WTC11 (cell line): ENCODE results near the gene VCX3B. TPM values are rescaled to one million over a fixed set of nuclear protein-coding genes. Genes with fewer than 3 reads are reported as not detected.
"Not testable (repeated sequence)": the region's sequence is repeated elsewhere in the genome, so short reads cannot be mapped to it uniquely, and the experiment has no call there.

ENCODE experiments used
- ATAC-seq: fragments of 200-7000 bp; cut with Tn5 transposase; 2 replicates; pipeline ENCODE4 v1.10.0; 2021; ENCODE audit warnings: mild to moderate bottlenecking, moderate library complexity
- CTCF ChIA-PET: fragments of 300-600 bp; sonication (Branson Sonifier 250); formaldehyde crosslinking; loops from one replicate; lab custom pipeline; 2021; ENCODE audit warnings: antibody characterized with exemption; lab: Charles Lee
- POLR2A ChIA-PET: fragments of 350-600 bp; sonication (Branson Sonifier 250); formaldehyde crosslinking; loops from one replicate; lab custom pipeline; 2021; ENCODE audit warnings: antibody characterized with exemption; lab: Charles Lee
- DNase-seq: peaks from one replicate; pipeline ENCODE4 v3.0.0; 2021; ENCODE audit warnings: low spot score
- H3K27ac Mint-ChIP-seq: 2 replicates; pipeline ENCODE4 v1.8.0; 2021; ENCODE audit warnings: mixed read lengths
- H3K27me3 Mint-ChIP-seq: 2 replicates; pipeline ENCODE4 v1.8.0; 2021; ENCODE audit warnings: low read depth, mild to moderate bottlenecking, moderate library complexity, mixed read lengths
- H3K36me3 Mint-ChIP-seq: 2 replicates; pipeline ENCODE4 v1.8.0; 2021; ENCODE audit warnings: mixed read lengths
- H3K4me1 Mint-ChIP-seq: 2 replicates; pipeline ENCODE4 v1.8.0; 2022; ENCODE audit warnings: mixed read lengths
- H3K4me3 Mint-ChIP-seq: 2 replicates; pipeline ENCODE4 v1.8.0; 2021; ENCODE audit warnings: mild to moderate bottlenecking, moderate library complexity, mixed read lengths
- H3K9me3 Mint-ChIP-seq: 2 replicates; pipeline ENCODE4 v1.8.0; 2021; ENCODE audit warnings: mixed read lengths
- AFF4 ChIP-seq: sonication (generic); formaldehyde crosslinking; IDR thresholded peaks from 2 replicates; pipeline ENCODE4 v1.8.1; 2023; ENCODE audit warnings: mild to moderate bottlenecking, missing genetic modification reagents, borderline replicate concordance
- ATF2 ChIP-seq: sonication (generic); formaldehyde crosslinking; IDR thresholded peaks from 2 replicates; pipeline ENCODE4 v1.8.1; 2022; ENCODE audit warnings: low read depth, missing genetic modification reagents, borderline replicate concordance
- ATF3 ChIP-seq: sonication (generic); formaldehyde crosslinking; conservative IDR thresholded peaks from 2 replicates; pipeline ENCODE4 v1.8.1; 2022; ENCODE audit warnings: mild to moderate bottlenecking, missing genetic modification reagents
- CDX4 ChIP-seq: fragments of 250-450 bp; sonication (Bioruptor Pico); IDR thresholded peaks from 2 replicates; pipeline ENCODE4 v1.9.0; 2021; ENCODE audit warnings: moderate library complexity, mild to moderate bottlenecking, inconsistent platforms, borderline replicate concordance
- FOXP4 ChIP-seq: sonication (generic); formaldehyde crosslinking; IDR thresholded peaks from 2 replicates; pipeline ENCODE4 v1.8.0; 2022; ENCODE audit warnings: mild to moderate bottlenecking, missing genetic modification reagents
- JAZF1 ChIP-seq: fragments of 250-450 bp; sonication (Bioruptor Pico); IDR thresholded peaks from 2 replicates; pipeline ENCODE4 v1.9.0; 2021; ENCODE audit warnings: moderate library complexity, mild to moderate bottlenecking, inconsistent platforms
- KAT7 ChIP-seq: sonication (generic); formaldehyde crosslinking; IDR thresholded peaks from 2 replicates; pipeline ENCODE4 v1.8.1; 2023; ENCODE audit warnings: missing genetic modification reagents, mild to moderate bottlenecking, borderline replicate concordance
- MXD4 ChIP-seq: fragments of 250-450 bp; sonication (Bioruptor Pico); IDR thresholded peaks from 2 replicates; pipeline ENCODE4 v1.8.0; 2021; ENCODE audit warnings: mild to moderate bottlenecking, moderate library complexity, borderline replicate concordance
- NFATC4 ChIP-seq: fragments of 250-450 bp; sonication (Bioruptor Pico); IDR thresholded peaks from 2 replicates; pipeline ENCODE4 v1.9.0; 2021; ENCODE audit warnings: mild to moderate bottlenecking
- PRDM15 ChIP-seq: sonication (generic); formaldehyde crosslinking; IDR thresholded peaks from 2 replicates; pipeline ENCODE4 v1.8.0; 2022; ENCODE audit warnings: missing genetic modification reagents
- PREB ChIP-seq: sonication (generic); formaldehyde crosslinking; IDR thresholded peaks from 2 replicates; pipeline ENCODE4 v1.8.1; 2022; ENCODE audit warnings: mild to moderate bottlenecking, missing genetic modification reagents, moderate library complexity, borderline replicate concordance
- SP1 ChIP-seq: sonication (generic); formaldehyde crosslinking; conservative IDR thresholded peaks from 2 replicates; pipeline ENCODE4 v1.8.1; 2022; ENCODE audit warnings: missing genetic modification reagents
- STAT6 ChIP-seq: sonication (generic); formaldehyde crosslinking; conservative IDR thresholded peaks from 2 replicates; pipeline ENCODE4 v1.8.1; 2023; ENCODE audit warnings: mild to moderate bottlenecking, low read depth, missing genetic modification reagents, moderate library complexity
- TEAD4 ChIP-seq: sonication (generic); formaldehyde crosslinking; IDR thresholded peaks from 2 replicates; pipeline ENCODE4 v1.8.0; 2022; ENCODE audit warnings: mild to moderate bottlenecking, missing genetic modification reagents
- ZNF232 ChIP-seq: sonication (generic); formaldehyde crosslinking; IDR thresholded peaks from 2 replicates; pipeline ENCODE4 v1.8.0; 2022; ENCODE audit warnings: mild to moderate bottlenecking, missing genetic modification reagents
- ZNF512 ChIP-seq: sonication (generic); formaldehyde crosslinking; IDR thresholded peaks from 2 replicates; pipeline ENCODE4 v1.8.1; 2022; ENCODE audit warnings: missing genetic modification reagents, borderline replicate concordance
- total RNA-seq: library from RNA; stranded (reverse); gene quantifications from 3 replicates; pipeline ENCODE4 v1.2.3, GENCODE V29; 2021

Gene VCX3B
- total RNA-seq, 1 experiment from 2014 or later = not detected

- CTCF ChIA-PET, POLR2A ChIA-PET, ATAC-seq, H3K4me1 Mint-ChIP-seq, H3K9me3 Mint-ChIP-seq, DNase-seq, H3K36me3 Mint-ChIP-seq, H3K27me3 Mint-ChIP-seq, H3K27ac Mint-ChIP-seq, H3K4me3 Mint-ChIP-seq: not testable (repeated sequence)
These were observed 30.4 kb downstream of the VCX3B start for GRCh38 chrX:8495036-8495435.

- Mint-ChIP-seq H3K27me3 (no peaks in the 10 kb centered on the region), H3K9me3 (no peaks in the 10 kb centered on the region), H3K4me1 (no peaks in the 10 kb centered on the region), H3K36me3 (no peaks in the 10 kb centered on the region), H3K27ac (no peak overlapping the region), H3K4me3 (no peak overlapping the region)
- POLR2A ChIA-PET = no interaction called here
- DNase-seq (no peak), ATAC-seq (no peak)
- CTCF ChIA-PET = no interaction called here
- TF ChIP-seq PREB (CRISPR knock-in tag) (no peak), CDX4 (CRISPR knock-in tag) (no peak), STAT6 (no peak), NFATC4 (CRISPR knock-in tag) (no peak), ATF3 (CRISPR knock-in tag) (no peak), PRDM15 (CRISPR knock-in tag) (no peak), ATF2 (CRISPR knock-in tag) (no peak), KAT7 (CRISPR knock-in tag) (no peak), TEAD4 (CRISPR knock-in tag) (no peak), AFF4 (CRISPR knock-in tag) (no peak), ZNF512 (CRISPR knock-in tag) (no peak), FOXP4 (CRISPR knock-in tag) (no peak), MXD4 (CRISPR knock-in tag) (no peak), ZNF232 (no peak), SP1 (CRISPR knock-in tag) (no peak), JAZF1 (no peak)
These were observed 35.6 kb downstream of the VCX3B start for GRCh38 chrX:8500203-8500602.
